SU-DHL-6 (cell line): ENCODE data around the gene DCAF8.

Experiments
- H2AFZ ChIP-seq: fragments of 200-600 bp; sonication (generic); 2 replicates; pipeline ENCODE4 v1.6.1; 2014; ENCODE audit warnings: low read depth, mild to moderate bottlenecking, moderate library complexity, mixed read lengths, antibody characterized with exemption, low read length; ENCODE audit not compliant: severe bottlenecking
- H3F3A ChIP-seq: fragments of 200-600 bp; shearing (Covaris generic); 2 replicates; pipeline ENCODE4 v1.6.0; 2016; ENCODE audit warnings: antibody characterized with exemption, mild to moderate bottlenecking; ENCODE audit not compliant: insufficient read depth
- H3K27ac ChIP-seq: fragments of 200-600 bp; sonication (generic); 2 replicates; pipeline ENCODE4 v1.5.1; 2016; ENCODE audit warnings: low read depth, mild to moderate bottlenecking, low read length, moderate library complexity, mixed read lengths
- H3K27me3 ChIP-seq: fragments of 200-600 bp; sonication (generic), shearing (Covaris generic); 2 replicates; pipeline ENCODE4 v1.6.0; 2014; ENCODE audit warnings: mild to moderate bottlenecking, low read length
- H3K36me3 ChIP-seq: fragments of 200-600 bp; sonication (generic); 2 replicates; pipeline ENCODE4 v1.6.1; 2014; ENCODE audit warnings: mild to moderate bottlenecking, low read length, mixed read lengths
- H3K4me2 ChIP-seq: fragments of 300-600, 200-600 bp; shearing (Covaris generic), sonication (generic); 2 replicates; pipeline ENCODE4 v1.6.0; 2014; ENCODE audit warnings: low read length, low read depth, mild to moderate bottlenecking; ENCODE audit not compliant: poor library complexity, severe bottlenecking
- H3K4me3 ChIP-seq: fragments of 200-600 bp; sonication (generic); 2 replicates; pipeline ENCODE4 v1.5.1; 2014; ENCODE audit warnings: antibody characterized with exemption, low read length, mild to moderate bottlenecking, mixed read lengths; ENCODE audit not compliant: insufficient read depth, poor library complexity, severe bottlenecking
- H3K79me2 ChIP-seq: fragments of 200-600 bp; sonication (generic); 2 replicates; pipeline ENCODE4 v1.6.1; 2014; ENCODE audit warnings: mild to moderate bottlenecking, low read length, moderate library complexity; ENCODE audit not compliant: insufficient read depth
- H3K9ac ChIP-seq: fragments of 200-600 bp; sonication (generic); 2 replicates; pipeline ENCODE4 v1.7.0; 2014; ENCODE audit warnings: mild to moderate bottlenecking, low read length
- H3K9me2 ChIP-seq: fragments of 200-600 bp; sonication (generic); replicated peaks from 2 replicates; pipeline ENCODE4 v1.6.1; 2014; ENCODE audit warnings: low read length; ENCODE audit not compliant: insufficient read depth
- H3K9me3 ChIP-seq: fragments of 200-600 bp; sonication (generic); 2 replicates; pipeline ENCODE4 v1.6.1; 2014; ENCODE audit warnings: low read length, mixed read lengths; ENCODE audit not compliant: insufficient read depth
- H4K20me1 ChIP-seq: fragments of 200-600 bp; sonication (generic); 2 replicates; pipeline ENCODE4 v1.6.1; 2014; ENCODE audit warnings: low read depth, mild to moderate bottlenecking, antibody characterized with exemption, low read length, moderate library complexity, mixed read lengths
- EZH2phosphoT487 ChIP-seq: fragments of 200-600 bp; sonication (generic), shearing (Covaris generic); conservative IDR thresholded peaks from 2 replicates; pipeline ENCODE4 v1.6.1; 2018; ENCODE audit warnings: mild to moderate bottlenecking, antibody characterized with exemption, low read length, moderate library complexity, mixed read lengths
- TF ChIP-seq, protein P1 (sequence below): fragments of 200-600 bp; sonication (generic); IDR thresholded peaks from one replicate; pipeline ENCODE4 v1.5.1; 2017; ENCODE audit warnings: antibody characterized with exemption, mild to moderate bottlenecking, low read length, moderate library complexity; ENCODE audit not compliant: insufficient read depth, poor library complexity, severe bottlenecking

Gene DCAF8

DNA sequence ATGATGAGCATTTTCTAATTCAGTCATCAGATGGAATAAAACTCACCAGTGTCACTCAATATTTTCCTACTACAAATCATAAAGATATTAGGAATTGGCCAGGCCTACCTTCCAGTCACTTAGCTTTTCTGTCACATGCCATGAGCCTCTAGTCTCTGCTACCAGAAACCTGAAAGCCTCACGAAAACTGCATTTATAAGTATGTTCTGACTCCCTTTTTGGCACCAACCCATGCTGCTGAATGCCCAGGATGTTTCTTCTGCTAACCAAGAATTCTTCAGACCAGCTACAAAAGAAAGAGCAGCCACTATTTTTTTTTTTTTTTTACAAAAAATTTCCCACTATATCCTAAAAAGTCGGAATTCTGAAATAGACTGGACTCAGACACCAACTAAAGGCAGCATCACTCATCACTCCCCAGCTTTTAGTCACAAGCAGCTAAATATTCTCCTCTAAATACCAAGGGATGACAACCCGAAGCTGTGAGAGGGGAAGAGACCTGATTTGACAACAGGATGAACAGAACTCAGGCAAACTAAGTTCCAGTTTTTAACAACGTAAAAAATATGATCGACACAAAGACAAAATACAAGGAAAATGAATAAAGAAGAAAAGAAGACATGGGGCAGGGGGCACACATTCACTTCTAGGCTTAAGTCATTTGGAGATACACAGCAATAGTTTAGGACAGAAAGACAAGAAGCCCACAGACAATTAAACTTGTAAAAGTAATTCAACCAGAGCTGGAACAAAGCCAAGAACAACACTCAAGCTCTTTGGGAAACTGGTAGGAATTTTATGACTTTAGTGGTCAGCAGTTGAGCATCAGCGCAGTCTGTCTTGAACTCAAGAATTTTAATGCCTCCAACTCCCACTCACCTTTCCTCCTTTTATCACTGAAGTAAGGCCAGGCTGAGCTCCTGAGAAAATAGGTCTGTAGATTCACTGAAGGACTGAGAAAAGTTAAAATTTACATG lies 1.7 kb downstream of the DCAF8 start:
- Histone ChIP-seq H3K9ac (peak overlapping the region; percentile 73), H2AFZ (no peak overlapping the region), H3K79me2 (peaks cover 36% of the 10 kb centered on the region), H3F3A (peaks cover 7% of the 10 kb centered on the region; the same call in 1 of the 2 replicates), H3K27ac (peak overlapping the region; percentile 12; the same call in 1 of the 2 replicates), H3K36me3 (no peaks in the 10 kb centered on the region), H4K20me1 (no peaks in the 10 kb centered on the region), H3K9me3 (no peaks in the 10 kb centered on the region), H3K4me3 (peak overlapping the region; percentile 59), H3K27me3 (no peaks in the 10 kb centered on the region), H3K4me2 (peak overlapping the region; percentile 91), H3K9me2 (no peaks in the 10 kb centered on the region)
- TF ChIP-seq EZH2phosphoT487 = no peak
- TF ChIP-seq, protein P1, sequence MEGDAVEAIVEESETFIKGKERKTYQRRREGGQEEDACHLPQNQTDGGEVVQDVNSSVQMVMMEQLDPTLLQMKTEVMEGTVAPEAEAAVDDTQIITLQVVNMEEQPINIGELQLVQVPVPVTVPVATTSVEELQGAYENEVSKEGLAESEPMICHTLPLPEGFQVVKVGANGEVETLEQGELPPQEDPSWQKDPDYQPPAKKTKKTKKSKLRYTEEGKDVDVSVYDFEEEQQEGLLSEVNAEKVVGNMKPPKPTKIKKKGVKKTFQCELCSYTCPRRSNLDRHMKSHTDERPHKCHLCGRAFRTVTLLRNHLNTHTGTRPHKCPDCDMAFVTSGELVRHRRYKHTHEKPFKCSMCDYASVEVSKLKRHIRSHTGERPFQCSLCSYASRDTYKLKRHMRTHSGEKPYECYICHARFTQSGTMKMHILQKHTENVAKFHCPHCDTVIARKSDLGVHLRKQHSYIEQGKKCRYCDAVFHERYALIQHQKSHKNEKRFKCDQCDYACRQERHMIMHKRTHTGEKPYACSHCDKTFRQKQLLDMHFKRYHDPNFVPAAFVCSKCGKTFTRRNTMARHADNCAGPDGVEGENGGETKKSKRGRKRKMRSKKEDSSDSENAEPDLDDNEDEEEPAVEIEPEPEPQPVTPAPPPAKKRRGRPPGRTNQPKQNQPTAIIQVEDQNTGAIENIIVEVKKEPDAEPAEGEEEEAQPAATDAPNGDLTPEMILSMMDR = no peak

GRCh38 chr1:160258177-160258798 lies 4.1 kb downstream of the DCAF8 start:
- Histone ChIP-seq H4K20me1 (no peaks in the 10 kb centered on the region), H3F3A (peaks cover 7% of the 10 kb centered on the region; the same call in 1 of the 2 replicates), H3K9me2 (no peaks in the 10 kb centered on the region), H3K36me3 (no peaks in the 10 kb centered on the region), H3K27ac (no peak overlapping the region), H3K9ac (no peak overlapping the region), H3K4me2 (no peak overlapping the region), H2AFZ (no peak overlapping the region), H3K27me3 (no peaks in the 10 kb centered on the region), H3K9me3 (no peaks in the 10 kb centered on the region), H3K79me2 (peaks cover 36% of the 10 kb centered on the region), H3K4me3 (no peak overlapping the region)
- TF ChIP-seq, protein P1 = no peak
- no peak for TF ChIP-seq EZH2phosphoT487

DNA sequence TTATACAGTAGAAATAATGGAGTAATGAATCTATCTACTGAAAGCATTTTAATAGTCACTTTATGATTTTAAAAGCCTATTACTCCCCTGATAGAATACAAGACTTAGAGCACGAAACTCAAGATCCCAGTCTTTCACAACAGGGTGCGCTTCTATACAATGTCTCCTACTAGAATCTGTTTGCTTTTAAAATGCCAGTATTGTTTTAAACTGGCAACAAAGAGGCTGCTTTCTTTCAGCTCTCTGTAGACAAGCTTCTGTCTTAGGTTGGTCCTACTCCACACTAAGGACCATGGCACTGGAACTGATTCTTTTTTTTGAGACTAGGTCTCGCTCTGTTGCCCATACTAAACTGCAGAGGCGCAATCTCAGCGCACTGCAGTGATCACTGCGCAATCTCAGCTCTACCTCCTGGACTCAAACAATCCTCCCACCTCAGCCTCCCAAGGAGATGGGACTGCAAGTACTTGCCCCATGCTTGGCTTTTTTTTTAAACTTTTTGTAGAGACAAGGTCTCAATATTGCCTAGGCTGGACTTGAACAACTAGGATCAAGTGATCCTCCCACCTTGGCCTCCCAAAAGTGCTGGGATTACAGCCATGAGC lies 4.8 kb downstream of the DCAF8 start:
- Histone ChIP-seq H3K4me2 (no peak overlapping the region), H3K9me3 (no peaks in the 10 kb centered on the region), H3K27ac (no peak overlapping the region), H3K27me3 (no peaks in the 10 kb centered on the region), H4K20me1 (no peaks in the 10 kb centered on the region), H2AFZ (no peak overlapping the region), H3K9me2 (no peaks in the 10 kb centered on the region), H3K9ac (no peak overlapping the region), H3K36me3 (no peaks in the 10 kb centered on the region), H3K79me2 (peaks cover 37% of the 10 kb centered on the region), H3K4me3 (no peak overlapping the region), H3F3A (peaks cover 12% of the 10 kb centered on the region)
- TF ChIP-seq, protein P1 = no peak
- no peak for TF ChIP-seq EZH2phosphoT487
